ENCODE data around the gene DAAM2. TPM values are rescaled to one million over a fixed set of nuclear protein-coding genes. Genes with fewer than 3 reads are reported as not detected.

DAAM2 gene
- total and polyA plus RNA-seq, 5 experiments from 2014 or later: not detected

GRCh38 chr6:39824030-39824926 lies 32.1 kb downstream of the DAAM2 start:
- Mint-ChIP-seq H3K4me3 (no peak overlapping the region), H3K4me1 (no peaks in the 10 kb centered on the region), H3K9me3 (no peaks in the 10 kb centered on the region), H3K27me3 (peaks cover 0 to 8% (median 0%) of the 10 kb centered on the region in 5 donors), H3K27ac (peak overlapping the region in 1 of 10 donors; percentile 32), H3K36me3 (no peaks in the 10 kb centered on the region)
- ATAC-seq (no peak), DNase-seq (no peak)
- POLR2A ChIA-PET: no interaction called here

GRCh38 chr6:39829331-39829730 lies 37.2 kb downstream of the DAAM2 start:
- POLR2A ChIA-PET: no interaction called here
- Mint-ChIP-seq H3K9me3 (no peaks in the 10 kb centered on the region), H3K36me3 (no peaks in the 10 kb centered on the region), H3K27me3 (peaks cover 1 to 14% (median 8%) of the 10 kb centered on the region in 5 donors), H3K4me3 (no peak overlapping the region), H3K4me1 (no peaks in the 10 kb centered on the region), H3K27ac (no peak overlapping the region)
- ATAC-seq: no peak
- DNase-seq: no peak

- no peaks in the 10 kb centered on the region for H3K36me3 Mint-ChIP-seq
- POLR2A ChIA-PET: no interaction called here
- ATAC-seq (no peak), DNase-seq (no peak)
- H3K27ac Mint-ChIP-seq: no peak overlapping the region
- H3K4me1 Mint-ChIP-seq: no peaks in the 10 kb centered on the region
- H3K4me3 Mint-ChIP-seq: no peak overlapping the region
- peaks cover 7 to 17% (median 14%) of the 10 kb centered on the region in 5 donors for H3K27me3 Mint-ChIP-seq
- H3K9me3 Mint-ChIP-seq: no peaks in the 10 kb centered on the region
Measured at GRCh38 chr6:39830444-39830843, 38.3 kb downstream of the DAAM2 start.

DNA sequence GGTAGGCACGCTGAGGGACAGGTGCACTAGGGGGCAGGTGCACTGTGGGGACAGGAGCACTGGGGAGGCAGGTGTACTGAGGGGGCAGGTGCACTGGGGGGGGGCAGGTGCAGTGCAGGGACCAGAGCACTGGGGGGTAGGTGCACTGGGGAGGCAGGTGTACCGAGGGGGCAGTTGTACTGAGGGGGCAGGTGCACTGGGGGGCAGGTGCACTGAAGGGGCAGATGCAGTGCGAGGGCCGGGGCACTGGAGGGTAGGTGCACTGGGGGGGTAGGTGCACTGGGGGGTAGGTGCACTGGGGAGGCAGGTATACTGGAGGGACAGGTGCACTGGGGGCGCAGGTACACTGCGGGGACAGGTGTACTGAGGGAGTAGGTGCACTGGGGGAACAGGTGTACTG lies 39.5 kb downstream of the DAAM2 start:
- no peak for ATAC-seq
- POLR2A ChIA-PET: no interaction called here
- DNase-seq: no peak
- peaks cover 8 to 27% (median 17%) of the 10 kb centered on the region in 5 donors for H3K27me3 Mint-ChIP-seq
- H3K36me3 Mint-ChIP-seq: no peaks in the 10 kb centered on the region
- no peak overlapping the region for H3K4me3 Mint-ChIP-seq
- no peaks in the 10 kb centered on the region for H3K4me1 Mint-ChIP-seq
- H3K9me3 Mint-ChIP-seq: no peaks in the 10 kb centered on the region
- peak overlapping the region in 1 of 10 donors; percentile 77 for H3K27ac Mint-ChIP-seq

DNA sequence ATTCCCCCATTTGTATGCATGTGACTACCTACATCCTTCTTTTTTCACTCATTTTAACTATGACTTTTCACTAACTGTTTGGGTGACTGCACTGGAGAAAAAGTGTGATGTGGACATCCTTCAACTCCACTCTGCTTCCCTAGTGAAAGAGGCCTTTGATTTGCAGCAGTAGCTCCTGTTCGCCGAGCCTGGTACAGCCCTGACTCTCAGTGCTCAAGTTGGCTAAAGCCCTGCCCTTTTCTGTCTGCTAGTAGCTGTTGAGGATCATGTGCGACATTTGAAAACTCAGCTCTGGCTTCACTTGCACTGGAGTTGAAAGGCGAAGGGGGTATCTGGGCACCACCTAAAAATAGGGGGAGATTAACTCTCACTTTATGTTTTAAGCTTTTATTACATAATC lies 42.1 kb downstream of the DAAM2 start:
- no peaks in the 10 kb centered on the region for H3K36me3 Mint-ChIP-seq
- H3K4me1 Mint-ChIP-seq: no peaks in the 10 kb centered on the region
- H3K4me3 Mint-ChIP-seq: no peak overlapping the region
- DNase-seq: no peak
- ATAC-seq: no peak
- no peak overlapping the region for H3K27ac Mint-ChIP-seq
- peaks cover 12 to 47% (median 28%) of the 10 kb centered on the region in 5 donors for H3K27me3 Mint-ChIP-seq
- POLR2A ChIA-PET: no interaction called here
- no peaks in the 10 kb centered on the region for H3K9me3 Mint-ChIP-seq

GRCh38 chr6:39834866-39835265 lies 42.7 kb downstream of the DAAM2 start:
- Mint-ChIP-seq H3K9me3 (no peaks in the 10 kb centered on the region), H3K4me3 (no peak overlapping the region), H3K27me3 (peaks cover 12 to 53% (median 31%) of the 10 kb centered on the region in 5 donors), H3K36me3 (no peaks in the 10 kb centered on the region), H3K27ac (no peak overlapping the region), H3K4me1 (no peaks in the 10 kb centered on the region)
- no peak for DNase-seq
- POLR2A ChIA-PET: no interaction called here
- ATAC-seq: no peak

DNA sequence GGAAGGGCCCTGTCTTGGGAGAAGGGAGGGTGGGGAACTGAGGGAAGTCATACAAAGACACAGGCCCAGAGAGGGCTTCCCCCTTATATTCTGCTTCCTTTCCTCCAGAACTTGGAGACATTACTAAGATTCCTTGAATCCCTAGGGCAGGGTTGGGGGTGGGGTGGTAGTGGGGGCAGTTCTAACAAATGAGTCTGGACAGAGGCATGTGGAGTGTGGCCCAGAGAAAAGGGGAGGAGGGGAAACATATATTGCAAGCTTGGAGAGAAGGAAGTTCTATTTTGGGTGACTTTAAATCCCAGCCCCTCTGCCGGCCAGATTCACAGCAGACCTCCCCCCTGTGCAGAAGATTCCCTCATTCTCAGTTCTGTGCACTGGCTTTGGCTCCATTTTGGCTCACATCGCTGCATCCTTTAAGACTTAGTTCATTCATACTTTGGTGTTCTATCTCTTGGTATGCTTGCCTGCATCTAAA lies 43.7 kb downstream of the DAAM2 start:
- Mint-ChIP-seq H3K4me1 (peaks cover 0 to 6% (median 0%) of the 10 kb centered on the region in 4 donors), H3K4me3 (no peak overlapping the region), H3K27ac (no peak overlapping the region), H3K36me3 (no peaks in the 10 kb centered on the region), H3K9me3 (no peaks in the 10 kb centered on the region), H3K27me3 (peaks cover 17 to 63% (median 32%) of the 10 kb centered on the region in 5 donors)
- no peak for DNase-seq
- POLR2A ChIA-PET: no interaction called here
- no peak for ATAC-seq

DNA sequence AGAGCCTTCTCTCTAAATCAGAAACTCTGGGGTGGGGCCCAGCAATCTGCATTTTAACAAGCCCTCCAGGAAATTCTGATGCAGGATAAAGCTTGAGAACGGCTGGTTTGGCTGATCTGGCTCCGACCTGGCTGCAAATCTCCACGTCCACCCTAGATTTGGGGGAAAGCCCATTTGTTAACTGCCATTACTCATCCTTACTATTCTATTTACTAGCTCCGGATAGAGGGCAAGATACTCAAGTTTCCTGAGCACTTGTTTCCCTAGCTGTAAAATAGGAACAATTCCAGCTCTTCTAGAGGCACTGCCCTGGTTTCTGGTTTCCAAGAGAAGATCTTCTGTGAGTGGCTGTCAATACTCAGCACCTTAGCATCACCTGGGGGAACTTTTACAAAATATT lies 44.4 kb downstream of the DAAM2 start:
- Mint-ChIP-seq H3K4me1 (peaks cover 0 to 6% (median 0%) of the 10 kb centered on the region in 4 donors), H3K9me3 (no peaks in the 10 kb centered on the region), H3K27me3 (peaks cover 17 to 63% (median 32%) of the 10 kb centered on the region in 5 donors), H3K27ac (no peak overlapping the region), H3K4me3 (no peak overlapping the region), H3K36me3 (no peaks in the 10 kb centered on the region)
- DNase-seq (no peak), ATAC-seq (no peak)
- POLR2A ChIA-PET: interaction anchor here (0.5 kb wide), 1 partner anchor 1746 kb away, joined by 4 read pairs; no protein-coding TSS in a partner anchor

- H3K36me3 Mint-ChIP-seq: no peaks in the 10 kb centered on the region
- POLR2A ChIA-PET: no interaction called here
- H3K4me3 Mint-ChIP-seq: no peak overlapping the region
- DNase-seq (no peak), ATAC-seq (no peak)
- H3K27me3 Mint-ChIP-seq: peaks cover 17 to 54% (median 28%) of the 10 kb centered on the region in 5 donors
- peaks cover 0 to 6% (median 0%) of the 10 kb centered on the region in 4 donors for H3K4me1 Mint-ChIP-seq
- no peak overlapping the region for H3K27ac Mint-ChIP-seq
- no peaks in the 10 kb centered on the region for H3K9me3 Mint-ChIP-seq
Measured at GRCh38 chr6:39839445-39839844, 47.3 kb downstream of the DAAM2 start.

DNA sequence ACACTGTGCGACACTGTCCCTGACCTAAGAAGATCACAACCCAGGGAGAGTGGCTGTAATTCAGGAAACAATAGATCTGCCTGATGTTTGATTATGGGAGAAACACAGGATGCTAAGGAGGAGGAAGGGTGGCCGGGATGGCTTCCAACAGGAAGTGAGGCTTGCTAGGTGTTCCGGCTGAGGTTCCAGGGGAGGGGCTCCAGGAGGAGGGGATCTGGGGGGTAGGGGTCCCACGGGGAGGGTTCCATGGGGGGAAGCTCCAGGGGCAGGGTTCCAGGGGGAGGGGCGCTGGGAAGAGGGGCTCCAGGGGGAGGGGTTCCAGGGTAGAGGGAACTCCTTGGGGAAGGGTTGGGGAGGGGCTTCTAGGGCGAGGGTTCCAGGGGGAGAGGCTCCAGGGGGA lies 48.6 kb downstream of the DAAM2 start:
- no peak overlapping the region for H3K4me3 Mint-ChIP-seq
- POLR2A ChIA-PET: no interaction called here
- ATAC-seq: no peak

DNA sequence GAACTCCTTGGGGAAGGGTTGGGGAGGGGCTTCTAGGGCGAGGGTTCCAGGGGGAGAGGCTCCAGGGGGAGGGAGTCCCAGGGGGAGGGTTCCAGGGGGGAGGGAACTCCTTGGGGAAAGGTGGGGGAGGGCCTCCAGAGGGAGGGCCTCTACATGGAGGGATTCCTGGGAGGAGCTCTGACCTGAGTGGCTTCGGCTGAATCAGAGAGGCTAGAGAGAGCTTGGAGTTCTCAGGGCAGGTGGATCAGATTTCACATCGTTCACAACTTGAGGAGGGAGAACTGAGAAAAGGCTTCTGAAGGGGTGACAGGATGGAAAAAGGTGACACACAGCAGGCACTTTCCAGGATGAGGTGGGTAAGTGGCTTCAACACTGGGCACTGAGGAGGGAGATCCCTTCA lies 49.1 kb downstream of the DAAM2 start:
- Mint-ChIP-seq H3K27me3 (peaks cover 10 to 40% (median 22%) of the 10 kb centered on the region in 5 donors), H3K36me3 (no peaks in the 10 kb centered on the region), H3K9me3 (no peaks in the 10 kb centered on the region), H3K4me3 (no peak overlapping the region), H3K27ac (no peak overlapping the region), H3K4me1 (peaks cover 0 to 6% (median 0%) of the 10 kb centered on the region in 4 donors)
- ATAC-seq (no peak), DNase-seq (no peak)
- POLR2A ChIA-PET: no interaction called here

More for the DNA sequence above, 48.6 kb downstream of the DAAM2 start:
- no peak overlapping the region for H3K27ac Mint-ChIP-seq
- no peaks in the 10 kb centered on the region for H3K36me3 Mint-ChIP-seq
- H3K4me1 Mint-ChIP-seq: peaks cover 0 to 6% (median 0%) of the 10 kb centered on the region in 4 donors
- no peaks in the 10 kb centered on the region for H3K9me3 Mint-ChIP-seq
- peaks cover 10 to 45% (median 25%) of the 10 kb centered on the region in 5 donors for H3K27me3 Mint-ChIP-seq
- DNase-seq: no peak

GRCh38 chr6:39841923-39842322 lies 49.7 kb downstream of the DAAM2 start:
- POLR2A ChIA-PET: no interaction called here
- Mint-ChIP-seq H3K27me3 (peaks cover 10 to 34% (median 22%) of the 10 kb centered on the region in 5 donors), H3K4me1 (peaks cover 0 to 6% (median 0%) of the 10 kb centered on the region in 4 donors), H3K9me3 (no peaks in the 10 kb centered on the region), H3K4me3 (no peak overlapping the region), H3K36me3 (no peaks in the 10 kb centered on the region), H3K27ac (no peak overlapping the region)
- DNase-seq (no peak), ATAC-seq (no peak)

DNA sequence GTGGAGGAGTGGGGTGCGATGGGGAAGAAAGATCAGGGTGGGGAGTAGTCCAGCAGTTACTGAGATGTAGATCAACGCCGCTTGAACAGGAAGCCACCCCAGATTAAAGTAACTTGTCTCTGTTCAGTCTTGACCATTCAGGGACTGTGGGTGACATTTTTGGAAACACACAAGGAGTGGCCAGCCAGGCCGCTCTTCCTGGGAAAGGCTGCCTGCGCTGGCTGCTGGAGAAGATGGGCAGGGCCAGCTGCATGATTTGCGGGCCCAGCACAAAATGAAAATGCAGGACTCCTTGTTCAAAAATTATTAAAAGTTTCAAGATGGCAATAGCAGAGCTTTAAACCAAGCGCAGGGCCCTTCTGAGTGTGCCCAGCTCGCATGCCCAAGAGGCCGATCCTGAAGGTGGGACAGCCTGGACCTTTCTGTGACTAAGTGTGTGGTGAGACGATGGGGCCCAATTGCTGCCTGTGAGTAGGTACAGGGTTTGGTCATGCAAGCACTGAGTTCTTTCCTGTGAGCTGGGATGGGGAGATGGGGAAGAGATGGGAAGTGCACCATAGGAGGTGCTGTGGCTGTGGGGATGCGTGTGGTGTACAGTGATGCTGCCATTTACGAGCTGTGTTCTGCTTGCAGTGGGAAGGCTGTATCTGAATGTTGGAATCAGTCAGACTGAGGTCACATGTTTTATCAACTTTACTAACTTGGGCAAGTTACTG lies 51.3 kb downstream of the DAAM2 start:
- POLR2A ChIA-PET: no interaction called here
- Mint-ChIP-seq H3K27me3 (peaks cover 8 to 32% (median 21%) of the 10 kb centered on the region in 5 donors), H3K27ac (no peak overlapping the region), H3K4me3 (no peak overlapping the region), H3K9me3 (no peaks in the 10 kb centered on the region), H3K4me1 (peaks cover 0 to 6% (median 0%) of the 10 kb centered on the region in 4 donors), H3K36me3 (no peaks in the 10 kb centered on the region)
- DNase-seq: no peak
- no peak for ATAC-seq
